Activated naive CD4-positive, alpha-beta T cell treated with anti-CD3 and anti-CD28 coated beads for 36 hours (primary cell): ENCODE results near the gene DNLZ. TPM values are rescaled to one million over a fixed set of nuclear protein-coding genes. Genes with fewer than 3 reads are reported as not detected.

Source experiments
- CTCF ChIA-PET: fragments of 350-600 bp; sonication (Branson Sonifier 250); formaldehyde crosslinking; loops from one replicate; lab custom pipeline; 2021; ENCODE audit warnings: antibody characterized with exemption; lab: Charles Lee
- DNase-seq: peaks from one replicate; pipeline ENCODE4 v3.0.0-alpha.2; 2020
- H3K27ac Mint-ChIP-seq: one replicate; pipeline ENCODE4 v1.8.0; 2021; ENCODE audit warnings: mild to moderate bottlenecking, mixed read lengths
- H3K27me3 Mint-ChIP-seq: one replicate; pipeline ENCODE4 v1.8.0; 2021; ENCODE audit warnings: low read depth, mixed read lengths
- H3K36me3 Mint-ChIP-seq: one replicate; pipeline ENCODE4 v1.8.0; 2021; ENCODE audit warnings: low read depth, mixed read lengths
- H3K4me1 Mint-ChIP-seq: one replicate; pipeline ENCODE4 v1.8.0; 2021; ENCODE audit warnings: low read depth, mixed read lengths
- H3K4me3 Mint-ChIP-seq: one replicate; pipeline ENCODE4 v1.8.0; 2021; ENCODE audit warnings: mild to moderate bottlenecking, moderate library complexity, mixed read lengths
- H3K9me3 Mint-ChIP-seq: one replicate; pipeline ENCODE4 v1.8.0; 2021; ENCODE audit warnings: mixed read lengths
- intact Hi-C: fragments of 100-400 bp; cut with micrococcal nuclease; formaldehyde crosslinking; loops from one replicate; pipeline ENCODE4 v1.15.1; 2023
- total RNA-seq, 2 experiments: library from RNA; stranded (reverse); gene quantifications; one replicate each; pipeline ENCODE4 v1.2.3, GENCODE V29; 2021

The DNLZ gene
- total RNA-seq, 2 experiments from 2014 or later: 9.9 to 12.0 TPM

GRCh38 chr9:136343121-136343883 lies 20.2 kb downstream of the DNLZ start:
- H3K4me1 Mint-ChIP-seq: no peaks in the 10 kb centered on the region
- H3K27ac Mint-ChIP-seq: no peak overlapping the region
- no peaks in the 10 kb centered on the region for H3K36me3 Mint-ChIP-seq
- no peak for DNase-seq
- no peaks in the 10 kb centered on the region for H3K27me3 Mint-ChIP-seq
- intact Hi-C loops: no loop called here
- CTCF ChIA-PET: no interaction called here
- no peak overlapping the region for H3K4me3 Mint-ChIP-seq
- no peaks in the 10 kb centered on the region for H3K9me3 Mint-ChIP-seq

- CTCF ChIA-PET: no interaction called here
- no peaks in the 10 kb centered on the region for H3K27me3 Mint-ChIP-seq
- no peak overlapping the region for H3K4me3 Mint-ChIP-seq
- H3K36me3 Mint-ChIP-seq: no peaks in the 10 kb centered on the region
- H3K4me1 Mint-ChIP-seq: no peaks in the 10 kb centered on the region
- no peak overlapping the region for H3K27ac Mint-ChIP-seq
- H3K9me3 Mint-ChIP-seq: no peaks in the 10 kb centered on the region
- intact Hi-C loops: no loop called here
- peak; percentile 49 for DNase-seq
Observed at GRCh38 chr9:136342181-136343120, 21.1 kb downstream of the DNLZ start.

- H3K27me3 Mint-ChIP-seq: no peaks in the 10 kb centered on the region
- CTCF ChIA-PET: no interaction called here
- no peak for DNase-seq
- intact Hi-C loops: no loop called here
- H3K4me1 Mint-ChIP-seq: no peaks in the 10 kb centered on the region
- no peak overlapping the region for H3K4me3 Mint-ChIP-seq
- H3K27ac Mint-ChIP-seq: no peak overlapping the region
- H3K9me3 Mint-ChIP-seq: no peaks in the 10 kb centered on the region
- no peaks in the 10 kb centered on the region for H3K36me3 Mint-ChIP-seq
Observed at GRCh38 chr9:136341769-136342168, 21.8 kb downstream of the DNLZ start.

GRCh38 chr9:136341042-136341655 lies 22.4 kb downstream of the DNLZ start:
- Mint-ChIP-seq H3K27ac (no peak overlapping the region), H3K36me3 (no peaks in the 10 kb centered on the region), H3K9me3 (no peaks in the 10 kb centered on the region), H3K27me3 (no peaks in the 10 kb centered on the region), H3K4me3 (no peak overlapping the region), H3K4me1 (no peaks in the 10 kb centered on the region)
- no peak for DNase-seq
- intact Hi-C loops: no loop called here
- CTCF ChIA-PET: no interaction called here

- Mint-ChIP-seq H3K27ac (no peak overlapping the region), H3K4me1 (no peaks in the 10 kb centered on the region)
- intact Hi-C loops: no loop called here
Observed at GRCh38 chr9:136340356-136341041, 23.0 kb downstream of the DNLZ start.

GRCh38 chr9:136339958-136340310 lies 23.6 kb downstream of the DNLZ start:
- CTCF ChIA-PET: no interaction called here
- intact Hi-C loops: no loop called here
- no peak for DNase-seq

More at GRCh38 chr9:136340356-136341041, 23.0 kb downstream of the DNLZ start:
- no peaks in the 10 kb centered on the region for H3K9me3 Mint-ChIP-seq
- no peaks in the 10 kb centered on the region for H3K27me3 Mint-ChIP-seq
- DNase-seq: no peak
- no peaks in the 10 kb centered on the region for H3K36me3 Mint-ChIP-seq
- CTCF ChIA-PET: no interaction called here
- H3K4me3 Mint-ChIP-seq: no peak overlapping the region

GRCh38 chr9:136339173-136339957 lies 24.2 kb downstream of the DNLZ start:
- Mint-ChIP-seq H3K4me1 (no peaks in the 10 kb centered on the region), H3K27me3 (no peaks in the 10 kb centered on the region), H3K36me3 (no peaks in the 10 kb centered on the region), H3K4me3 (no peak overlapping the region), H3K27ac (no peak overlapping the region), H3K9me3 (no peaks in the 10 kb centered on the region)
- no peak for DNase-seq
- CTCF ChIA-PET: no interaction called here
- intact Hi-C loops: no loop called here

More at GRCh38 chr9:136339958-136340310, 23.6 kb downstream of the DNLZ start:
- H3K4me3 Mint-ChIP-seq: no peak overlapping the region
- H3K9me3 Mint-ChIP-seq: no peaks in the 10 kb centered on the region
- H3K4me1 Mint-ChIP-seq: no peaks in the 10 kb centered on the region
- H3K27ac Mint-ChIP-seq: no peak overlapping the region
- H3K36me3 Mint-ChIP-seq: no peaks in the 10 kb centered on the region
- no peaks in the 10 kb centered on the region for H3K27me3 Mint-ChIP-seq

GRCh38 chr9:136338511-136338910 lies 25.0 kb downstream of the DNLZ start:
- CTCF ChIA-PET: interaction anchor here (0.5 kb wide), 1 partner anchor 66 kb away, joined by 3 read pairs; no protein-coding TSS in a partner anchor
- Mint-ChIP-seq H3K27me3 (no peaks in the 10 kb centered on the region), H3K4me3 (no peak overlapping the region), H3K9me3 (no peaks in the 10 kb centered on the region), H3K27ac (no peak overlapping the region), H3K4me1 (no peaks in the 10 kb centered on the region), H3K36me3 (no peaks in the 10 kb centered on the region)
- intact Hi-C loops: no loop called here
- no peak for DNase-seq

GRCh38 chr9:136337416-136338395 lies 25.8 kb downstream of the DNLZ start:
- Mint-ChIP-seq H3K9me3 (no peaks in the 10 kb centered on the region), H3K27ac (no peak overlapping the region), H3K27me3 (no peaks in the 10 kb centered on the region), H3K4me1 (no peaks in the 10 kb centered on the region), H3K4me3 (no peak overlapping the region), H3K36me3 (no peaks in the 10 kb centered on the region)
- intact Hi-C loops: no loop called here
- CTCF ChIA-PET: interaction anchor here (0.5 kb wide), 1 partner anchor 65 kb away, joined by 3 read pairs; no protein-coding TSS in a partner anchor
- no peak for DNase-seq

GRCh38 chr9:136336881-136337280 lies 26.7 kb downstream of the DNLZ start:
- CTCF ChIA-PET: interaction anchor here (1.5 kb wide), 1 partner anchor 27 kb away, joined by 3 read pairs; no protein-coding TSS in a partner anchor
- H3K36me3 Mint-ChIP-seq: no peaks in the 10 kb centered on the region
- intact Hi-C loops: no loop called here
- H3K4me3 Mint-ChIP-seq: no peak overlapping the region
- no peaks in the 10 kb centered on the region for H3K27me3 Mint-ChIP-seq
- no peaks in the 10 kb centered on the region for H3K4me1 Mint-ChIP-seq
- DNase-seq: no peak
- H3K9me3 Mint-ChIP-seq: no peaks in the 10 kb centered on the region
- H3K27ac Mint-ChIP-seq: no peak overlapping the region
